ENCODE measurements around the gene LRRC1. TPM values are rescaled to one million over a fixed set of nuclear protein-coding genes. Genes with fewer than 3 reads are reported as not detected.

The LRRC1 gene
- total and polyA plus RNA-seq, 7 experiments from 2014 or later = 1.2 to 3.6 (median 2.0) TPM

DNA sequence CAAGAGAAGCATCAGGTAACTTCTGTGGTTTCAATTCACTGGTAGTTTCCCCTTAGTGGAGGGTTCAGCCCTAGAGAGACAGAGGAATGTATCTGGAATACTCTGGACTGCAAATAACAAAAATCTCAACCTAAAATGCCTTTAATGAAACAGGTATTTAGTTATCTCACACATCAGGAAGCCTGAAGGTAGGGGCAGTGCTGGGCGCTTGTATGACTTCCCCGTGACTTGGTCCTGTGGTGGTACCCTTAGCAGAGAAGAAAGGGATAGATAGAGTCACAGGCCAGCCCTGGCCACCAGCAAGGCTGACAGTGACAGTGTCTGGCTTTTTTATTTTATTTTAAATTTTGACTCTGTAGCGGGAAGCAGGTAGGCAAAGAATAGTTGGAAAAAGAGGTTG is 14.9 kb downstream of the LRRC1 start:
- Histone ChIP-seq H3K36me3 (ENCODE audit: control insufficient read depth in 2 of 3, insufficient read depth in 3 of 3, low read length in 3 of 3) (no peaks in the 10 kb centered on the region), H3K27me3 (ENCODE audit: control insufficient read depth in 2 of 2, insufficient read depth in 2 of 2, low read length in 2 of 2) (no peaks in the 10 kb centered on the region), H3K4me1 (ENCODE audit: control insufficient read depth in 2 of 2, insufficient read depth in 2 of 2, low read length in 2 of 2) (no peaks in the 10 kb centered on the region), H3K4me3 (ENCODE audit: low read length) (no peak overlapping the region), H3K9me3 (ENCODE audit: control insufficient read depth in 2 of 3, low read length in 3 of 3) (no peaks in the 10 kb centered on the region), H3K27ac (ENCODE audit: low read depth, low read length) (no peak overlapping the region)
- intact Hi-C loops (cut with micrococcal nuclease) = no loop called here
- Mint-ChIP-seq H3K4me3 (no peak overlapping the region), H3K4me1 (peaks cover 0 to 12% (median 0%) of the 10 kb centered on the region in 7 donors), H3K9me3 (peaks cover 0 to 5% (median 0%) of the 10 kb centered on the region in 11 donors), H3K27ac (peak overlapping the region in 1 of 9 donors; percentile 32), H3K36me3 (peaks cover 0 to 5% (median 0%) of the 10 kb centered on the region in 5 donors), H3K27me3 (no peaks in the 10 kb centered on the region)
- POLR2A ChIA-PET = no interaction called here
- no peak for DNase-seq
- ATAC-seq = no peak
- CTCF ChIA-PET = no interaction called here

- Mint-ChIP-seq H3K9me3 (peaks cover 0 to 5% (median 0%) of the 10 kb centered on the region in 11 donors), H3K27ac (no peak overlapping the region), H3K36me3 (peaks cover 0 to 5% (median 0%) of the 10 kb centered on the region in 5 donors), H3K27me3 (no peaks in the 10 kb centered on the region), H3K4me3 (no peak overlapping the region), H3K4me1 (peaks cover 0 to 7% (median 0%) of the 10 kb centered on the region in 7 donors)
- DNase-seq = no peak
- no peak for ATAC-seq
- H3K4me3 ChIP-seq (ENCODE audit: low read length) = no peak overlapping the region
- POLR2A ChIA-PET = no interaction called here
- intact Hi-C loops (cut with micrococcal nuclease) = no loop called here
- no peak overlapping the region for H3K27ac ChIP-seq (ENCODE audit: low read depth, low read length)
- no peaks in the 10 kb centered on the region for H3K4me1 ChIP-seq (ENCODE audit: control insufficient read depth in 2 of 2, insufficient read depth in 2 of 2, low read length in 2 of 2)
- H3K9me3 ChIP-seq (ENCODE audit: control insufficient read depth in 2 of 3, low read length in 3 of 3) = no peaks in the 10 kb centered on the region
- H3K36me3 ChIP-seq (ENCODE audit: control insufficient read depth in 2 of 3, insufficient read depth in 3 of 3, low read length in 3 of 3) = no peaks in the 10 kb centered on the region
- CTCF ChIA-PET = no interaction called here
- no peaks in the 10 kb centered on the region for H3K27me3 ChIP-seq (ENCODE audit: control insufficient read depth in 2 of 2, insufficient read depth in 2 of 2, low read length in 2 of 2)
These were observed 16.3 kb downstream of the LRRC1 start for GRCh38 chr6:53811082-53811481.

- Histone ChIP-seq H3K27me3 (ENCODE audit: control insufficient read depth in 2 of 2, insufficient read depth in 2 of 2, low read length in 2 of 2) (no peaks in the 10 kb centered on the region), H3K4me1 (ENCODE audit: control insufficient read depth in 2 of 2, insufficient read depth in 2 of 2, low read length in 2 of 2) (no peaks in the 10 kb centered on the region), H3K27ac (ENCODE audit: low read depth, low read length) (no peak overlapping the region), H3K36me3 (ENCODE audit: control insufficient read depth in 2 of 3, insufficient read depth in 3 of 3, low read length in 3 of 3) (no peaks in the 10 kb centered on the region), H3K4me3 (ENCODE audit: low read length) (no peak overlapping the region), H3K9me3 (ENCODE audit: control insufficient read depth in 2 of 3, low read length in 3 of 3) (no peaks in the 10 kb centered on the region)
- peaks cover 0 to 5% (median 0%) of the 10 kb centered on the region in 5 donors for H3K36me3 Mint-ChIP-seq
- no peaks in the 10 kb centered on the region for H3K27me3 Mint-ChIP-seq
- CTCF ChIA-PET = no interaction called here
- DNase-seq (no peak), ATAC-seq (no peak)
- POLR2A ChIA-PET = no interaction called here
- H3K27ac Mint-ChIP-seq = no peak overlapping the region
- intact Hi-C loops (cut with micrococcal nuclease) = no loop called here
- peaks cover 0 to 7% (median 0%) of the 10 kb centered on the region in 7 donors for H3K4me1 Mint-ChIP-seq
- no peak overlapping the region for H3K4me3 Mint-ChIP-seq
- peaks cover 0 to 5% (median 0%) of the 10 kb centered on the region in 11 donors for H3K9me3 Mint-ChIP-seq
These were observed 16.9 kb downstream of the LRRC1 start for GRCh38 chr6:53811746-53812145.

- CTCF ChIA-PET = no interaction called here
- no peaks in the 10 kb centered on the region for H3K9me3 ChIP-seq (ENCODE audit: control insufficient read depth in 2 of 3, low read length in 3 of 3)
- ATAC-seq = no peak
These were observed 18.3 kb downstream of the LRRC1 start for GRCh38 chr6:53813096-53813495.

DNA sequence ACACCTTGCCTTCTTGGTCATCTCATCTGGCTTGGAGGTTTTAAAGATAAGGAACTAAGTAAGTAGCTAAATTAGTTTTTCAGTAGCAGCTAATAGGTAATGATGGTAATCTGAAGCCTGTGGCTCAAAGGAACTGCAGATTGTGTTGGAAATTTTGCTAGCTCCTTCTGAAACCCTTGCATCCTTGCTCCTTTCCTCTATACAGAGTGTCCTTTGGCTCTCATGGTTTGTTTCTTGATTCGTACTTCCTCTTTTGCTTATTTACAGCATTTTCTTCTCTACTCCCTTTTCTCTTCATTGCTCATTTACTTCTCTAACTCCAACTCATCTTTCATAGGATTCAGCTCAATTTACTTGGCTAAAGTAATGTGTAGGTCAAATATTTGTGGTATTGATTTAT is 19.0 kb downstream of the LRRC1 start:
- no peak overlapping the region for H3K27ac ChIP-seq (ENCODE audit: low read depth, low read length)
- DNase-seq = no peak
- Mint-ChIP-seq H3K9me3 (peaks cover 0 to 5% (median 0%) of the 10 kb centered on the region in 11 donors), H3K27me3 (peaks cover 0 to 3% (median 0%) of the 10 kb centered on the region in 5 donors), H3K27ac (no peak overlapping the region), H3K4me3 (no peak overlapping the region), H3K4me1 (peaks cover 0 to 7% (median 2%) of the 10 kb centered on the region in 7 donors), H3K36me3 (peaks cover 0 to 5% (median 0%) of the 10 kb centered on the region in 5 donors)
- ATAC-seq = no peak
- CTCF ChIA-PET = interaction anchor here (0.5 kb wide), 1 partner anchor 231 kb away, joined by 4 read pairs; no protein-coding TSS in a partner anchor
- H3K9me3 ChIP-seq (ENCODE audit: control insufficient read depth in 2 of 3, low read length in 3 of 3) = no peaks in the 10 kb centered on the region
- intact Hi-C loops (cut with micrococcal nuclease) = no loop called here
- POLR2A ChIA-PET = no interaction called here
- H3K36me3 ChIP-seq (ENCODE audit: control insufficient read depth in 2 of 3, insufficient read depth in 3 of 3, low read length in 3 of 3) = no peaks in the 10 kb centered on the region
- no peak overlapping the region for H3K4me3 ChIP-seq (ENCODE audit: low read length)
- no peaks in the 10 kb centered on the region for H3K4me1 ChIP-seq (ENCODE audit: control insufficient read depth in 2 of 2, insufficient read depth in 2 of 2, low read length in 2 of 2)
- H3K27me3 ChIP-seq (ENCODE audit: control insufficient read depth in 2 of 2, insufficient read depth in 2 of 2, low read length in 2 of 2) = no peaks in the 10 kb centered on the region

More at GRCh38 chr6:53813096-53813495, 18.3 kb downstream of the LRRC1 start:
- Histone ChIP-seq H3K36me3 (ENCODE audit: control insufficient read depth in 2 of 3, insufficient read depth in 3 of 3, low read length in 3 of 3) (no peaks in the 10 kb centered on the region), H3K4me1 (ENCODE audit: control insufficient read depth in 2 of 2, insufficient read depth in 2 of 2, low read length in 2 of 2) (no peaks in the 10 kb centered on the region), H3K27me3 (ENCODE audit: control insufficient read depth in 2 of 2, insufficient read depth in 2 of 2, low read length in 2 of 2) (no peaks in the 10 kb centered on the region), H3K4me3 (ENCODE audit: low read length) (no peak overlapping the region), H3K27ac (ENCODE audit: low read depth, low read length) (no peak overlapping the region)
- Mint-ChIP-seq H3K4me1 (peaks cover 0 to 7% (median 0%) of the 10 kb centered on the region in 7 donors), H3K27ac (no peak overlapping the region), H3K36me3 (peaks cover 0 to 5% (median 0%) of the 10 kb centered on the region in 5 donors), H3K27me3 (peaks cover 0 to 3% (median 0%) of the 10 kb centered on the region in 5 donors), H3K9me3 (peaks cover 0 to 5% (median 0%) of the 10 kb centered on the region in 11 donors), H3K4me3 (no peak overlapping the region)
- POLR2A ChIA-PET = no interaction called here
- no peak for DNase-seq
- intact Hi-C loops (cut with micrococcal nuclease) = no loop called here

DNA sequence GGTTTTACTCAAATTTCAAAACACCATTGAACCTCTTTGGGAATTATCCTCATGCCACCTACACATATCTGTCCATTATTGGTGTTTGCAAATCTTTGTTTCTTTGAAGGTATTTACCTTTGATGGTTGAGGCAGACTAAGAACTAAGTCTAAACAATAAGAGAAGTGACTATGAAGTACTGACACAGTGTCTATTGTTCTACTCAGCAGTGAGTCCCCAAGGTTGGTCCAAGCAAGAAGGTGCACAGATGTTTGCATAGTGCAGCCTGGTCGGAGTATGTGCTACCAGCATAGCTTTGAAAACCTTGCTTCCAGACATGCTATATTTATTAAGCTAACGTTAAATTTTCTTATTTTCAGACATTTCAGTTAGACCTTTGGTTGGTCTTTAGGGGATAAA is 19.5 kb downstream of the LRRC1 start:
- intact Hi-C loops (cut with micrococcal nuclease) = no loop called here
- H3K4me1 ChIP-seq (ENCODE audit: control insufficient read depth in 2 of 2, insufficient read depth in 2 of 2, low read length in 2 of 2) = no peaks in the 10 kb centered on the region
- H3K9me3 ChIP-seq (ENCODE audit: control insufficient read depth in 2 of 3, low read length in 3 of 3) = no peaks in the 10 kb centered on the region
- H3K27me3 ChIP-seq (ENCODE audit: control insufficient read depth in 2 of 2, insufficient read depth in 2 of 2, low read length in 2 of 2) = no peaks in the 10 kb centered on the region
- H3K4me3 Mint-ChIP-seq = no peak overlapping the region
- H3K4me3 ChIP-seq (ENCODE audit: low read length) = no peak overlapping the region
- H3K9me3 Mint-ChIP-seq = peaks cover 0 to 5% (median 0%) of the 10 kb centered on the region in 11 donors
- POLR2A ChIA-PET = no interaction called here
- no peak for DNase-seq
- H3K27ac Mint-ChIP-seq = no peak overlapping the region
- peaks cover 0 to 5% (median 0%) of the 10 kb centered on the region in 5 donors for H3K36me3 Mint-ChIP-seq
- CTCF ChIA-PET = interaction anchor here (0.5 to 0.6 kb wide), 2 partner anchors 230 to 314 kb away, joined by 3 to 4 read pairs; no protein-coding TSS in a partner anchor
- H3K4me1 Mint-ChIP-seq = peaks cover 0 to 10% (median 5%) of the 10 kb centered on the region in 7 donors
- H3K36me3 ChIP-seq (ENCODE audit: control insufficient read depth in 2 of 3, insufficient read depth in 3 of 3, low read length in 3 of 3) = no peaks in the 10 kb centered on the region
- no peak overlapping the region for H3K27ac ChIP-seq (ENCODE audit: low read depth, low read length)
- ATAC-seq = no peak
- H3K27me3 Mint-ChIP-seq = peaks cover 0 to 3% (median 0%) of the 10 kb centered on the region in 5 donors

Measured in naive thymus-derived CD4-positive, alpha-beta T cell (primary cell).